Naive thymus-derived CD8-positive, alpha-beta T cell (primary cell): Measurements from ENCODE around the gene TMEM33. TPM values are rescaled to one million over a fixed set of nuclear protein-coding genes. Genes with fewer than 3 reads are reported as not detected.
"Not testable (repeated sequence)": the region's sequence is repeated elsewhere in the genome, so short reads cannot be mapped to it uniquely, and the experiment has no call there.

Experiments
- ATAC-seq, 2 donors: fragments of 150-1000 bp; cut with Tn5 transposase in 1 of 2; sonication (Bioruptor Pico), chemical (Tn5 transposase) in 1 of 2; 1 replicate in 1 of 2; 2 replicates in 1 of 2; pipeline ENCODE4 v1.10.0; 2021; ENCODE audit warnings: mild to moderate bottlenecking in 2 of 2, moderate library complexity in 2 of 2
- POLR2A ChIA-PET: fragments of 350-600 bp; sonication (Branson Sonifier 250); formaldehyde crosslinking; loops from one replicate; lab custom pipeline; 2021; ENCODE audit warnings: antibody characterized with exemption; lab: Charles Lee
- DNase-seq, 10 donors: peaks; one replicate each; pipeline versions ENCODE4 v3.0.0 to v3.0.0-alpha.2; 2020 to 2022
- H3K27ac Mint-ChIP-seq, 10 donors: one replicate each; pipeline ENCODE4 v1.8.0; 2020 to 2022; ENCODE audit warnings: mild to moderate bottlenecking in 10 of 10, mixed read lengths in 10 of 10, moderate library complexity in 4 of 10, inconsistent platforms in 1 of 10
- H3K27me3 Mint-ChIP-seq, 5 donors: one replicate each; pipeline ENCODE4 v1.8.0; 2021 to 2022; ENCODE audit warnings: mixed read lengths in 5 of 5
- H3K36me3 Mint-ChIP-seq, 3 donors: one replicate each; pipeline ENCODE4 v1.8.0; 2020 to 2022; ENCODE audit warnings: mixed read lengths in 3 of 3, mild to moderate bottlenecking in 2 of 3, inconsistent platforms in 1 of 3
- H3K4me1 Mint-ChIP-seq, 4 donors: one replicate each; pipeline ENCODE4 v1.8.0; 2021 to 2022; ENCODE audit warnings: mixed read lengths in 4 of 4
- H3K4me3 Mint-ChIP-seq, 10 donors: one replicate each; pipeline ENCODE4 v1.8.0; 2020 to 2022; ENCODE audit warnings: mild to moderate bottlenecking in 10 of 10, mixed read lengths in 10 of 10, moderate library complexity in 6 of 10, inconsistent platforms in 1 of 10
- H3K9me3 Mint-ChIP-seq, 9 donors: one replicate each; pipeline ENCODE4 v1.8.0; 2020 to 2022; ENCODE audit warnings: mixed read lengths in 9 of 9, mild to moderate bottlenecking in 3 of 9, inconsistent platforms in 1 of 9, moderate library complexity in 1 of 9
- polyA plus RNA-seq, 3 donors: library from polyadenylated mRNA; unstranded; fragments of 300-500 nt; fragmentation: Illumina TruSeq; gene quantifications; one replicate each; pipeline ENCODE4 v1.2.3, GENCODE V29; 2021
- total RNA-seq, 8 experiments: library from RNA in 2 of 8; stranded (reverse) in 2 of 8; gene quantifications; one replicate each; pipeline ENCODE4 v1.2.3 and lab custom pipeline; 2021 to 2026

The TMEM33 gene
- total and polyA plus RNA-seq, 5 experiments from 2014 or later: 9.8 to 40.1 (median 16.6) TPM

DNA sequence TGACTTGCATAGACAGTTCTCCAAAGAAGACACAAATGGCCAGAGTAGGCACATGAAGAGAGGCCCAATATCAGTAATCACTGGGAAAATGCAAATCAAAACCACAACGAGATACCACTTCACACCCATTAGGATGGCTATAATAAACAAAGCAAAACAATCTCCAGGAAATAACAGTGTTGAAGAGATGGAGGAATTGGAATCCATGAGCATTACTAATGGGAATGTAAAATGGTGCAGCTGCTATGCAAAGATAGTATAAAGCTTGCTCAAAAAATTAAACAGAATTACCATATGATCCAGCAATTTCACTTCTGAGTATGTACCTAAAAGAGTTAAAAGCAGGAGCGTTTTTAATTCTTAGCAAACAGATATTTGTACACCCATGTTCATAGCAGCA, 17.0 kb upstream of the TMEM33 start:
- DNase-seq (no peak), ATAC-seq (no peak)
- peaks cover 10 to 19% (median 12%) of the 10 kb centered on the region in 5 donors for H3K27me3 Mint-ChIP-seq
- no peak overlapping the region for H3K27ac Mint-ChIP-seq
- H3K9me3 Mint-ChIP-seq: peaks cover 0 to 19% (median 6%) of the 10 kb centered on the region in 9 donors
- POLR2A ChIA-PET: no interaction called here
- H3K4me3 Mint-ChIP-seq: no peak overlapping the region
- H3K36me3 Mint-ChIP-seq: peaks cover 0 to 24% (median 7%) of the 10 kb centered on the region in 3 donors
- peaks cover 0 to 2% (median 0%) of the 10 kb centered on the region in 4 donors for H3K4me1 Mint-ChIP-seq

DNA sequence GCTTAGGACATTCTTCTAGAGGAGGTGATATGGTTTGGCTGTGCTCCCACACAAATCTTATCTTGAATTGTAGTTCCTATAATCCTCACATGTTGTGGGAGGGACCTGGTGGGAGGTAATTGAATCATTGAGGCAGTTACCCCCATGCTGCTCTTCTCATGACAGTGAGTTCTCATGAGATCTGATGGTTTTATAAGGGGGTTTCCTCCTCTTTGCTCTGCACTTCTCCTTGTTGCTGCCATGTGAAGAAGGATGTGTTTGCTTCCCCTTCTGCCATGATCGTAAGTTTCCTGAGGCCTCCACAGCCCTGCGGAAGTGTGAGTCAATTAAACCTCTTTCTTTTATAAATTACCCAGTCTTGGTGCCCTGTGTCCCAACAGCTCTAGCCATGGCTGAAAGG, 14.8 kb upstream of the TMEM33 start:
- H3K4me1 Mint-ChIP-seq, H3K4me3 Mint-ChIP-seq: not testable (repeated sequence)
- H3K36me3 Mint-ChIP-seq: peaks cover 0 to 24% (median 7%) of the 10 kb centered on the region in 3 donors

DNA sequence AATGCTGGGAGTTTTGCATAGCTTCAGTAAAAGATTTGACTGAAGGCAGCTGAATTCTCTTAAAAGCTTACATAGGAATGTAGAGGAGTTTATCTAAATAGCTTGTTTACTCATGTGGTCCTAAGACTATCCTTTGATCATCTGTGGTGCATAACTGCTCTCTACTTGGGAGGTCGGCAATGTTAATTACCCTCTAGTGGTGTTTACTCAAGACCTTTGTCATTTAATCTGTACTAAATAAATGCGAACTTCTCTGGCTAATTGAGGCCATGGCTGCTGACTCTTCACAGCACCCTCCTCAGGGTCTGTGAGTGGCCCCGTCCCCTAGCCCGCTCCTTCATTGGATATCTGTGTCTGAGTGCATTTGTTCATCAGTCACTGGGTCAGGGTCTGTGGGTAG, 13.8 kb upstream of the TMEM33 start:
- Mint-ChIP-seq H3K27ac (no peak overlapping the region), H3K9me3 (peaks cover 0 to 19% (median 6%) of the 10 kb centered on the region in 9 donors), H3K27me3 (peaks cover 9 to 31% (median 15%) of the 10 kb centered on the region in 5 donors), H3K36me3 (peaks cover 0 to 24% (median 7%) of the 10 kb centered on the region in 3 donors), H3K4me1 (no peaks in the 10 kb centered on the region), H3K4me3 (no peak overlapping the region)
- DNase-seq (no peak), ATAC-seq (no peak)
- POLR2A ChIA-PET: no interaction called here

More for the DNA sequence above, 14.8 kb upstream of the TMEM33 start:
- ATAC-seq, DNase-seq, H3K27ac Mint-ChIP-seq, POLR2A ChIA-PET: not testable (repeated sequence)
- peaks cover 0 to 19% (median 6%) of the 10 kb centered on the region in 9 donors for H3K9me3 Mint-ChIP-seq
- H3K27me3 Mint-ChIP-seq: peaks cover 12 to 31% (median 15%) of the 10 kb centered on the region in 5 donors

DNA sequence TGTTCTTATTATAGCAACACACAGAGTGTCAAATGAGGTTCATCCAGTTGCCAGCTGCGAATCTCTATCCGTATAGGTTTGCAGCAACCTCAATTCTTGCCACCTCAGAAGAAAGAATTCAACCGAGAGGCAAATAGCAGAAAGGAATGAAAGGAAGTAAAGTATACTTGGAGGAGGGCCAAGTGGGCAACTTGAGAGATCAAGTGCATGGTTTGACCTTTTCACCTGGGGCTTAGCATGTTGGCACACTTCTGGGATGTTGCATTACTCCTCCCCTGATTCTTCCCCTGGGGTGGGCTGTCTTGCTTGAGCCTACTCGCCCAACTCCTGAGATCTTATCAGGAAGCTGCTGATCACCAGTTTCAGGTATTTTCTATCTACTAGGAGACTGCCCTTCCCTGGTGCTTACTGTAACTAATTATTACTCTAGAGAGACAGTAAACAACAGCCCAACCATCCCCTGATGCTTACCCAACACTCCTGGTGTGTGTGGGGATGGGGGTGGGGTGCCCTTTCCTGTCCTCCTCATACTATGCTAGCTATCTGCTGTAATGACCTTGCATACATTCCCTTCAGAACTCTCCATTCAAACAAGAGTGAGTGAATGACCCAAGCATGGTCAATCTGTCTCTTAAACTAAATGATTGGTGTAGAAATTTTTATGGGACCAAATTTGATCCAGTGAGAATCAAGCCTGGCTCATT, 7.3 kb upstream of the TMEM33 start:
- POLR2A ChIA-PET: interaction anchor here (0.7 kb wide), 1 partner anchor 26 kb away, joined by 8 read pairs; no protein-coding TSS in a partner anchor
- H3K4me3 Mint-ChIP-seq: no peak overlapping the region
- ATAC-seq (no peak), DNase-seq (no peak)
- H3K4me1 Mint-ChIP-seq: peaks cover 0 to 10% (median 4%) of the 10 kb centered on the region in 4 donors
- H3K36me3 Mint-ChIP-seq: peaks cover 0 to 4% (median 0%) of the 10 kb centered on the region in 3 donors
- H3K9me3 Mint-ChIP-seq: peaks cover 0 to 3% (median 0%) of the 10 kb centered on the region in 9 donors
- H3K27ac Mint-ChIP-seq: no peak overlapping the region
- H3K27me3 Mint-ChIP-seq: peaks cover 0 to 15% (median 6%) of the 10 kb centered on the region in 5 donors

DNA sequence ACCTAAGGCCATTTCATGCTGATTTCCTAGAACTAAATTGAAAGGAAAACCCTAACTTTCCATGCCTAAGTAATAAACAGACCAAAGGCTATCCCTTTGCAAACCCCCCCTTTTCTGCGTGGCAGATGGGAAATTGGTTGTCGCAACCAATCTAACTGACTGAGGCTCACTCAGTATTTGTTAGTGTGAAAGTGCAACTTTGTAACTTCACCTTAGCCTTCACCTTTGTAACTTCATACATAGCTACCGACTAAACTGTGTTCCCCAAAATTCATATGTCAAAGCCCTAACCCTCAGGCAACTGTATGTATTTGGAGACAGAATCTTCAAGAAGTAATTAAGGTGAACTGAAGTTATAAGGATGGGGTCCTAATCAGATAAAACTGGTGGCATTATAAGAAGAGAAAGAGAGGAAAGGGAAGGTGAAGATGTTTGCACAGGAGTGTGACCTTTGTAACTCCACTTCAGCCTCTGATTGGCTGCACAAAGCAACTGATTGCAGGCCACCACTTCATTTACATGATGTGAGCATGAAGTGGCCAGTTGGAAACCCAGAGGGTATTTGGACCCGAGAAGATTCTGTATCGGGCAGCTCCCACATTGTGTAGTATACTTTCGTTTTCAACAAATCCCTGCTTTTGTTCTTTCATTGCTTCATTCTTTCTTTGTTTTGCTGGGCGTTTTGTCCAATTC, 4.9 kb upstream of the TMEM33 start:
- no peak overlapping the region for H3K4me3 Mint-ChIP-seq
- peaks cover 8 to 22% (median 16%) of the 10 kb centered on the region in 4 donors for H3K4me1 Mint-ChIP-seq
- POLR2A ChIA-PET: interaction anchor here (1.4 kb wide), 1 partner anchor 61 kb away, joined by 3 read pairs; no protein-coding TSS in a partner anchor
- ATAC-seq: no peak
- H3K9me3 Mint-ChIP-seq: no peaks in the 10 kb centered on the region
- no peak overlapping the region for H3K27ac Mint-ChIP-seq
- H3K36me3 Mint-ChIP-seq: peaks cover 0 to 1% (median 0%) of the 10 kb centered on the region in 3 donors
- H3K27me3 Mint-ChIP-seq: peaks cover 0 to 2% (median 0%) of the 10 kb centered on the region in 5 donors
- DNase-seq: no peak

- H3K27ac Mint-ChIP-seq: no peak overlapping the region
- H3K4me3 Mint-ChIP-seq: no peak overlapping the region
- POLR2A ChIA-PET: no interaction called here
- ATAC-seq (no peak), DNase-seq (no peak)
- H3K9me3 Mint-ChIP-seq: no peaks in the 10 kb centered on the region
- H3K36me3 Mint-ChIP-seq: peaks cover 0 to 6% (median 3%) of the 10 kb centered on the region in 3 donors
- peaks cover 22 to 44% (median 39%) of the 10 kb centered on the region in 4 donors for H3K4me1 Mint-ChIP-seq
- peaks cover 0 to 2% (median 0%) of the 10 kb centered on the region in 5 donors for H3K27me3 Mint-ChIP-seq
Measured at GRCh38 chr4:41932988-41933387, 2.2 kb upstream of the TMEM33 start.

GRCh38 chr4:41933997-41934503, 1.2 kb upstream of the TMEM33 start:
- H3K36me3 Mint-ChIP-seq: peaks cover 0 to 15% (median 3%) of the 10 kb centered on the region in 3 donors
- ATAC-seq: no peak
- peak overlapping the region in 5 of 10 donors; percentile 77 to 96 (median 94) for H3K27ac Mint-ChIP-seq
- no peaks in the 10 kb centered on the region for H3K27me3 Mint-ChIP-seq
- H3K9me3 Mint-ChIP-seq: no peaks in the 10 kb centered on the region
- peaks cover 22 to 52% (median 46%) of the 10 kb centered on the region in 4 donors for H3K4me1 Mint-ChIP-seq
- POLR2A ChIA-PET: no interaction called here
- DNase-seq: no peak
- H3K4me3 Mint-ChIP-seq: peak overlapping the region; percentile 93 to 99 (median 96)

GRCh38 chr4:41934514-41934900, 722 bp upstream of the TMEM33 start:
- H3K4me1 Mint-ChIP-seq: peaks cover 22 to 54% (median 46%) of the 10 kb centered on the region in 4 donors
- H3K4me3 Mint-ChIP-seq: peak overlapping the region; percentile 93 to 99 (median 96)
- peaks cover 0 to 20% (median 4%) of the 10 kb centered on the region in 3 donors for H3K36me3 Mint-ChIP-seq
- peak overlapping the region; percentile 77 to 97 (median 94) for H3K27ac Mint-ChIP-seq
- DNase-seq: peak in 1 of 10 donors; percentile 3
- POLR2A ChIA-PET: interaction anchor here (1.4 kb wide), 1 partner anchor 56 kb away, joined by 6 read pairs; the partner anchor contains the start of gene SLC30A9
- no peak for ATAC-seq
- H3K9me3 Mint-ChIP-seq: no peaks in the 10 kb centered on the region
- no peaks in the 10 kb centered on the region for H3K27me3 Mint-ChIP-seq

DNA sequence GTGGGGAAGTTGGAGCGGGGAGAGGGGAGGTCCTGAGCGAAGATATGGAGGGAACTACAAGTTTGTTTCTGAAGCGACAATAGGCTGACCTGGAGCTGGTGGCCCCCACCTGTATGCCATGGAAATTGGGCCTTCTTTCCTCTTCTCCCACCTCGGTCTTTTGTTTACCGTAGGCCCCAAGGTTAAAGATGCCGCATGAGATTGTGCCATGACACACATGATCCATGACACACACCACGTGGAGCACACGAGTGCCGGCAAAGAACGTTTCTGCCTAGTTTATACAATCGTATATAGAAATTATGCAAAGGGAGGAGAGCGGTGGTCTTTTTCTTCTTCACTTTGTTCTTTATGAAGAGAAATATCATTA, 408 bp downstream of the TMEM33 start:
- peak overlapping the region; percentile 77 to 97 (median 94) for H3K27ac Mint-ChIP-seq
- ATAC-seq (peak; percentile 9 to 27), DNase-seq (peak in 1 of 10 donors; percentile 3)
- peaks cover 22 to 54% (median 44%) of the 10 kb centered on the region in 4 donors for H3K4me1 Mint-ChIP-seq
- no peaks in the 10 kb centered on the region for H3K9me3 Mint-ChIP-seq
- POLR2A ChIA-PET: interaction anchor here (0.6 to 1.4 kb wide), 2 partner anchors 10 to 54 kb away, joined by 3 to 6 read pairs; partner anchors contain the start of gene SLC30A9
- no peaks in the 10 kb centered on the region for H3K27me3 Mint-ChIP-seq
- H3K4me3 Mint-ChIP-seq: peak overlapping the region; percentile 93 to 99 (median 96)
- H3K36me3 Mint-ChIP-seq: peaks cover 0 to 30% (median 7%) of the 10 kb centered on the region in 3 donors

DNA sequence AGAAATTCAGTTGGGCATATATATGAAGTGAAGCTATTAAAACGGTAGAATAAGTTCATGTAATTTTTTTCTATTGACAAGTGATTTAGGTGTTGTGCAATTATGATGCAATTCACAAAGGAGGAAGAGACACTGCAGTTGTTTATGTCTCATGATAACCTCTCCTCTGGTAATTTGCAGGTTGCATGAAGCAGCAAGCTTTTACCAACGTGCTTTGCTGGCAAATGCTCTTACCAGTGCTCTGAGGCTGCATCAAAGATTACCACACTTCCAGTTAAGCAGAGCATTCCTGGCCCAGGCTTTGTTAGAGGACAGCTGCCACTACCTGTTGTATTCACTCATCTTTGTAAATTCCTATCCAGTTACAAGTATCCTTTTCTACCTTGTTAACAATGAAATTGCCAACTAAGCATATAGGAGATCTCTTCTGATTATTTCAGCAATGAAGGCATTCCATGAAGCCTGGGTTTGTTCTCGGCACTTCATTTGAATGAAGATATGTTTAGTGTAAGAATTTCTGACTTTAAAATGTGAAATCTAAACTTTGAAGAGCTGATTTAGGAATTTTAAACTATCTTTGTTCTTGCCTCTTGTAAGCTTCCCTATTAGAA, 3.9 kb downstream of the TMEM33 start:
- ATAC-seq (no peak), DNase-seq (no peak)
- no peaks in the 10 kb centered on the region for H3K27me3 Mint-ChIP-seq
- no peak overlapping the region for H3K4me3 Mint-ChIP-seq
- POLR2A ChIA-PET: no interaction called here
- H3K9me3 Mint-ChIP-seq: no peaks in the 10 kb centered on the region
- peaks cover 24 to 57% (median 42%) of the 10 kb centered on the region in 4 donors for H3K4me1 Mint-ChIP-seq
- H3K27ac Mint-ChIP-seq: no peak overlapping the region
- H3K36me3 Mint-ChIP-seq: peaks cover 0 to 61% (median 7%) of the 10 kb centered on the region in 3 donors

GRCh38 chr4:41940834-41941233, 5.6 kb downstream of the TMEM33 start:
- no peak for DNase-seq
- POLR2A ChIA-PET: no interaction called here
- no peak overlapping the region for H3K27ac Mint-ChIP-seq
- peaks cover 11 to 43% (median 28%) of the 10 kb centered on the region in 4 donors for H3K4me1 Mint-ChIP-seq
- peaks cover 0 to 76% (median 9%) of the 10 kb centered on the region in 3 donors for H3K36me3 Mint-ChIP-seq
- H3K27me3 Mint-ChIP-seq: no peaks in the 10 kb centered on the region
- no peak overlapping the region for H3K4me3 Mint-ChIP-seq
- no peaks in the 10 kb centered on the region for H3K9me3 Mint-ChIP-seq
- no peak for ATAC-seq

GRCh38 chr4:41943506-41943905, 8.3 kb downstream of the TMEM33 start:
- H3K4me3 Mint-ChIP-seq: no peak overlapping the region
- no peak overlapping the region for H3K27ac Mint-ChIP-seq
- DNase-seq (no peak), ATAC-seq (no peak)
- H3K27me3 Mint-ChIP-seq: no peaks in the 10 kb centered on the region
- H3K9me3 Mint-ChIP-seq: no peaks in the 10 kb centered on the region
- peaks cover 0 to 84% (median 9%) of the 10 kb centered on the region in 3 donors for H3K36me3 Mint-ChIP-seq
- H3K4me1 Mint-ChIP-seq: peaks cover 1 to 26% (median 6%) of the 10 kb centered on the region in 4 donors
- POLR2A ChIA-PET: no interaction called here
